Lower leg skin (tissue), 4 donors: ENCODE measurements around the gene DYNC1I1. TPM values are rescaled to one million over a fixed set of nuclear protein-coding genes. Genes with fewer than 3 reads are reported as not detected.

Source experiments
- DNase-seq, 2 donors: peaks; one replicate each; pipeline ENCODE4 v3.0.0-alpha.2; 2019; ENCODE audit warnings: low spot score in 2 of 2
- H3K4me3 ChIP-seq: fragments of 200-600 bp; sonication (generic); 2 replicates; pipeline ENCODE4 v1.5.1; 2017; ENCODE audit warnings: mild to moderate bottlenecking, low read depth; ENCODE audit not compliant: poor library complexity, severe bottlenecking
- POLR2A ChIP-seq, 2 donors: fragments of 450-650 bp; IDR thresholded peaks; one replicate each; pipeline ENCODE4 v1.6.1; 2016 to 2017; ENCODE audit warnings: antibody characterized with exemption in 2 of 2, mild to moderate bottlenecking in 1 of 2, moderate library complexity in 1 of 2
- WGBS, 2 donors: methylation state at CpG; one replicate each; pipeline ENCODE4 v1.1.5; 2018; 5-methylcytosine and 5-hydroxymethylcytosine counted together
- intact Hi-C: fragments of 100-400 bp; cut with DNase I; formaldehyde crosslinking; loops from one replicate; pipeline ENCODE4 v1.15.0; 2023; ENCODE audit warnings: low total_unique reads
- total RNA-seq, 4 donors: library from RNA; depleted of rRNA; stranded (reverse); fragments of >200 nt; gene quantifications; one replicate each; pipeline ENCODE4 v1.1.0, GENCODE V29; 2016
- TF ChIP-seq, protein P1 (sequence below), 3 donors: fragments of 450-650 bp; IDR thresholded peaks; one replicate each; pipeline ENCODE4 v1.5.1; 2016; ENCODE audit warnings: antibody characterized with exemption in 3 of 3, mild to moderate bottlenecking in 3 of 3, moderate library complexity in 2 of 3

Gene DYNC1I1
- total RNA-seq, 4 donors from 2014 or later, result 0.97 to 7.6 (median 3.7) TPM

DNA sequence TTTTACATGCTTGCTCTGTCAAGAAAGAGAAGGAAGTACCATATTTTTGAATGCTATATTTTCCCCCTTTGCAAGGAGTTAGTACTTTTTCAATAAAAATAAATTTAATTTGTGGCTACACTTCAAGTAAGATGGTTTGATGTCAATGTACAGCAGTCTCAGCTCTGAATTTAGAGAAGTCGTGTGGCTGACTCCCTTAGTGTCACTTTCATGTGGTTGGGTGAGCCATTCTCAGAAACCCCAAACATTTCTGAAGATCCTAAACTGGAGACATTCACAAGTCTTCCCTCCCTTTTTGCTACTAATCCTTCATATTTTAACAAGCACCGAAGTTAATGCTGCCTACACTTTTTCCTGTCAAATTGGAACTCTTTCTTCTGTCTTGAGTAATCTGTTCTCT is 244.4 kb downstream of the DYNC1I1 start:
- WGBS, 2 donors, result 51 to 56% methylated on average over 2 of the region's 2 CpGs
- H3K4me3 ChIP-seq, result no peak overlapping the region
- intact Hi-C loops, result no loop called here
- no peak for DNase-seq
- TF ChIP-seq POLR2A (IDR thresholded peaks at IDR 0.05), result no peak
- TF ChIP-seq, protein P1, sequence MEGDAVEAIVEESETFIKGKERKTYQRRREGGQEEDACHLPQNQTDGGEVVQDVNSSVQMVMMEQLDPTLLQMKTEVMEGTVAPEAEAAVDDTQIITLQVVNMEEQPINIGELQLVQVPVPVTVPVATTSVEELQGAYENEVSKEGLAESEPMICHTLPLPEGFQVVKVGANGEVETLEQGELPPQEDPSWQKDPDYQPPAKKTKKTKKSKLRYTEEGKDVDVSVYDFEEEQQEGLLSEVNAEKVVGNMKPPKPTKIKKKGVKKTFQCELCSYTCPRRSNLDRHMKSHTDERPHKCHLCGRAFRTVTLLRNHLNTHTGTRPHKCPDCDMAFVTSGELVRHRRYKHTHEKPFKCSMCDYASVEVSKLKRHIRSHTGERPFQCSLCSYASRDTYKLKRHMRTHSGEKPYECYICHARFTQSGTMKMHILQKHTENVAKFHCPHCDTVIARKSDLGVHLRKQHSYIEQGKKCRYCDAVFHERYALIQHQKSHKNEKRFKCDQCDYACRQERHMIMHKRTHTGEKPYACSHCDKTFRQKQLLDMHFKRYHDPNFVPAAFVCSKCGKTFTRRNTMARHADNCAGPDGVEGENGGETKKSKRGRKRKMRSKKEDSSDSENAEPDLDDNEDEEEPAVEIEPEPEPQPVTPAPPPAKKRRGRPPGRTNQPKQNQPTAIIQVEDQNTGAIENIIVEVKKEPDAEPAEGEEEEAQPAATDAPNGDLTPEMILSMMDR (IDR thresholded peaks at IDR 0.05), result no peak

DNA sequence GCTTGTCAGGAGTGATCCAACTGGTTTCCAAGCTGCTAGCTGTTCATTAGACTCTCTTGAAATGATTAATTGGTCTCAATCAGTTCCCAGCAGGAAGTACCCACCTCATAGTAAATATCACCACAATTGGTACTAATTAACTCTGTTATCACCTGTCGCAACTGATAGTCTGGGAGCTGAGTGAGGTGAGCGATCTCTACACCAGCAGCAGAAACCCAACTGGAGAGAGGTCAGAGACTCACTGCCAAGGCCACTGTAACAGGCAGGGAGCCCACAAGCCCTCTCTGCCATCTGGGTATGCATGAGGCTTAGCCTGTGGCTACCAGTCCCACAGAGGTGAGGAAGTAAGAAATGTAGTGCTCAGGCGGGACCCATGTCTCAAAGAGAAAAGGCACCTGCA is 245.5 kb downstream of the DYNC1I1 start:
- 95 to 96% methylated on average over 3 of the region's 3 CpGs for WGBS, 2 donors
- intact Hi-C loops, result no loop called here
- DNase-seq, result no peak
- H3K4me3 ChIP-seq, result no peak overlapping the region
- no peak for TF ChIP-seq POLR2A (IDR thresholded peaks at IDR 0.05)
- TF ChIP-seq, protein P1 (IDR thresholded peaks at IDR 0.05), result no peak

DNA sequence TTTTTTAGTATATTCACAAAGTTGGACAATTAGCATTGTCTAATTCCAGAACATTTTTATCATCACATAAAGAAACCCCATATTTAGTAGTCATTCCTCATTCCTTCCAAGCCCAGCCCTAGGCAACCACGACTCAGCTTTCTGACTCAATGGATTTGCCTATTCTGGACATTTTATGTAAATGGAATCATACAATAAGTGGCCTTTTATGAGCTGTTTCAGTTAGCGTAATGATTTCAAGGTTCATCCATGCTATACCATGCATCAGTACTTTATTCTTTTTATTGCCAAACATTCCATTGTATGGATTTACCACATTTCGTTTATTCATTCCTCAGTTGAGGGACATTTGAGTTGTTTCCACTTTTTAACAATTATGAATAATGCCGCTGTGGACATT is 249.2 kb downstream of the DYNC1I1 start:
- intact Hi-C loops, result no loop called here
- TF ChIP-seq, protein P1 (IDR thresholded peaks at IDR 0.05), result no peak
- 83 to 86% methylated on average over 4 of the region's 4 CpGs for WGBS, 2 donors
- no peak for DNase-seq
- H3K4me3 ChIP-seq, result no peak overlapping the region

DNA sequence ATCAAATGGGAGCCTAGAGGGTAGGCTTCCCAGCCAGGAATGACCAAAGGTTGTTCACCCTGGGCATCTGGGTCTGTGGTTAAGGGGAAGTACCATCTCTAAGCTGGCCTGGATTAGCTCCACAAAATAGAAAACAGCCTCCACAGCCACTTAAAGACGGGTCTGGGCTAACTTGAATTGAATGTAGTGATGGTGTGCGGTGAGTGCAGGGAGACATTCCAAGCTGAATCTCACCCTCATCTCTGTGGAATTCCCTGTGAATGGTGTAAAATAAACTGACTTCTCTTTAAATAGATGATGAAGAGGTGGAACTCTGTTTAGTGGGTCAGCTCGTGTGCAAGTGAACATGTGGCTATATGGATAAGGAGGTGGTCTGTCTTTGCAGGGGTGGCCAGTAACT is 251.0 kb downstream of the DYNC1I1 start:
- WGBS, 2 donors, result 67 to 76% methylated on average over 3 of the region's 3 CpGs
- no peak overlapping the region for H3K4me3 ChIP-seq
- no peak for TF ChIP-seq POLR2A (IDR thresholded peaks at IDR 0.05)
- TF ChIP-seq, protein P1 (IDR thresholded peaks at IDR 0.05), result no peak
- intact Hi-C loops, result no loop called here
- DNase-seq, result no peak

DNA sequence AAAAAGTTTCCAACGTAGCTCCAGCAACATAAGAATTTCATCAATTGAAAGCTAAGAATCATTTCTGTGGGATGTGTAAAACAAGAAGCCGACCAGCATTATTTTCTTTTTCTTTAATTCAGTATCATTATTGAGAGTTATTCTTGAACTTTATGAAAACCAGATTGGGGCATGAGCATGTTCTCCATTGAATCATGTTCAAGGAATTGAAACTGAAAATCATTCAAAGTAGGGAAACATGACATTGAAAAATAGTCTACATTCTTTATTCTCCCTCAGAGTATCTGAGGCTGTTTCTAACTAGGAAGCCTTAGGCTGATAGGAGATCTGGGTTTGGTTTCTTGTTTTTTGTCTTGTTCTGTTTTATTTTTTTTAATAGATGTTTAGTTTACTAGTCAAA is 253.7 kb downstream of the DYNC1I1 start:
- WGBS, 2 donors, result 31 to 47% methylated on average over 2 of the region's 2 CpGs
- TF ChIP-seq, protein P1 (IDR thresholded peaks at IDR 0.05), result no peak
- no peak for TF ChIP-seq POLR2A (IDR thresholded peaks at IDR 0.05)
- DNase-seq, result no peak
- intact Hi-C loops, result no loop called here
- no peak overlapping the region for H3K4me3 ChIP-seq

DNA sequence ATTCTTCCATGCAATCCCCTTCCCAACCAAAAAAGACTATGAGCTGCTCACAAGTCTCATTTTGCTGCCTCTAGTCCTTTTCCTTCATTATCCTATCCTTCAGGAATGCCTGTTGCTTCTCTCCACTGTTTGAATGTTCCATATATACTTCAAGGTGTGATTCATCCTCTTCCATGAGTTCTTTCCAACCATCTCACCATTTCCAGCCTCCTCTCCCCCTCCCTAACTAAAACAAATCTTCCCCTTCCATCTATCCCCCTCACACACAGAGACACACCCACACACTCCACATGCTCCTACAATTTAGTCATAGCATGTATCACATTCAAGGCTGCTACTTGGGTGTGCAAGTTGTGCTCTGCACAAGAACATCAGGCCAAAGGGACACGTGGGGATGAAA is 254.3 kb downstream of the DYNC1I1 start:
- no peak for DNase-seq
- TF ChIP-seq, protein P1 (IDR thresholded peaks at IDR 0.05), result no peak
- no peak for TF ChIP-seq POLR2A (IDR thresholded peaks at IDR 0.05)
- H3K4me3 ChIP-seq, result no peak overlapping the region
- intact Hi-C loops, result no loop called here
- WGBS, 2 donors, result 55 to 60% methylated on average over 1 of the region's 1 CpG
